HCT116 (cell line): ENCODE measurements around the gene LOXL1. TPM values are rescaled to one million over a fixed set of nuclear protein-coding genes. Genes with fewer than 3 reads are reported as not detected.

Experiments
- ATAC-seq: fragments of 200-7000 bp; cut with Tn5 transposase; 2 replicates; pipeline ENCODE4 v1.9.1; 2020; ENCODE audit warnings: mild to moderate bottlenecking, moderate library complexity
- BruUV-seq: library from RNA; stranded (reverse); fragments of 400-500 nt; replicated peaks from 2 replicates; lab custom pipeline; 2021; lab: Mats Ljungman, UMichigan
- CTCF ChIA-PET: fragments of 300-600 bp; sonication (Branson Sonifier 250); formaldehyde crosslinking; loops from one replicate; lab custom pipeline; 2021; ENCODE audit warnings: antibody characterized with exemption; lab: Charles Lee
- POLR2A ChIA-PET: fragments of 300-600, 350-600 bp; sonication (Branson Sonifier 250); formaldehyde crosslinking; loops from one replicate; lab custom pipeline; 2021; ENCODE audit warnings: antibody characterized with exemption; lab: Charles Lee
- RAD21 ChIA-PET, 2 experiments: fragments of 300-600 bp; sonication (Branson Sonifier 250); formaldehyde crosslinking; loops; one replicate each; lab custom pipeline; 2023; ENCODE audit warnings: low total read pairs in 2 of 2; ENCODE audit not compliant: uncharacterized antibody in 2 of 2, unreplicated experiment in 2 of 2, low non-redundant PET in 1 of 2; lab: Charles Lee
- DNase-seq: peaks from one replicate; pipeline ENCODE4 v3.0.0-alpha.2; 2010; ENCODE audit warnings: low read depth, low spot score
- H2AFZ ChIP-seq: fragments of 200-600 bp; shearing (Covaris generic), sonication (generic); 2 replicates; pipeline ENCODE4 v1.6.1; 2017; ENCODE audit warnings: low read depth, mixed run types, mixed read lengths, antibody characterized with exemption, low read length; ENCODE audit not compliant: poor library complexity, severe bottlenecking
- H3K27ac ChIP-seq: 2 replicates; pipeline ENCODE4 v1.5.1; 2012; ENCODE audit warnings: low read depth, low read length
- H3K27me3 ChIP-seq: fragments of 200-600 bp; sonication (generic); 2 replicates; pipeline ENCODE4 v1.6.1; 2016; ENCODE audit warnings: mixed run types, low read length, mixed read lengths; ENCODE audit not compliant: insufficient read depth
- H3K36me3 ChIP-seq, 2 experiments: fragments of 200-500 bp in 1 of 2; fragments of 200-600 bp in 1 of 2; sonication (Bioruptor generic) in 1 of 2; sonication (generic) in 1 of 2; 2 replicates each; pipeline versions ENCODE4 v1.5.1 to v1.6.1; 2014 to 2016; ENCODE audit warnings: low read length in 2 of 2, inconsistent platforms in 1 of 2, mixed read lengths in 1 of 2, mixed run types in 1 of 2; ENCODE audit not compliant: insufficient read depth in 2 of 2, control insufficient read depth in 1 of 2
- H3K4me1 ChIP-seq, 2 experiments: fragments of 200-600 bp in 1 of 2; sonication (generic) in 1 of 2; 2 replicates each; pipeline versions ENCODE4 v1.5.1 to v1.6.1; 2012 to 2017; ENCODE audit warnings: low read length in 2 of 2, inconsistent platforms in 1 of 2, mild to moderate bottlenecking in 1 of 2, mixed read lengths in 1 of 2, mixed run types in 1 of 2, moderate library complexity in 1 of 2; ENCODE audit not compliant: insufficient read depth in 2 of 2, control insufficient read depth in 1 of 2
- H3K4me2 ChIP-seq: fragments of 200-600 bp; sonication (generic); 2 replicates; pipeline ENCODE4 v1.6.1; 2017; ENCODE audit warnings: mixed run types, low read length, mixed read lengths
- H3K4me3 ChIP-seq, 2 experiments: fragments of 200-600 bp in 1 of 2; sonication (generic) in 1 of 2; replicated peaks in 1 of 2; 2 replicates each; pipeline ENCODE4 v1.5.1; 2011 to 2016; ENCODE audit warnings: low read length in 2 of 2, control low read depth in 1 of 2, low read depth in 1 of 2, mild to moderate bottlenecking in 1 of 2, mixed read lengths in 1 of 2, mixed run types in 1 of 2
- H3K79me2 ChIP-seq: fragments of 200-600 bp; sonication (generic); 2 replicates; pipeline ENCODE4 v1.6.1; 2017; ENCODE audit warnings: mild to moderate bottlenecking, mixed run types, low read length, moderate library complexity, mixed read lengths; ENCODE audit not compliant: insufficient read depth
- H3K9ac ChIP-seq: fragments of 200-600 bp; sonication (generic); 2 replicates; pipeline ENCODE4 v1.6.1; 2016; ENCODE audit warnings: low read length, mixed read lengths
- H3K9me2 ChIP-seq: fragments of 200-600 bp; sonication (generic), shearing (Covaris generic); 2 replicates; pipeline ENCODE4 v1.6.1; 2017; ENCODE audit warnings: mixed run types, mild to moderate bottlenecking, moderate library complexity; ENCODE audit not compliant: insufficient read depth
- H3K9me3 ChIP-seq, 2 experiments: fragments of 200-500 bp in 1 of 2; fragments of 200-600 bp in 1 of 2; sonication (Bioruptor generic) in 1 of 2; sonication (generic) in 1 of 2; 2 replicates each; pipeline ENCODE4 v1.6.1; 2014 to 2017; ENCODE audit warnings: low read length in 2 of 2, mixed read lengths in 2 of 2, inconsistent platforms in 1 of 2, low read depth in 1 of 2, mild to moderate bottlenecking in 1 of 2, mixed run types in 1 of 2, moderate library complexity in 1 of 2; ENCODE audit not compliant: control insufficient read depth in 1 of 2, insufficient read depth in 1 of 2
- H4K20me1 ChIP-seq: fragments of 200-600 bp; sonication (generic), shearing (Covaris generic); 2 replicates; pipeline ENCODE4 v1.6.1; 2017; ENCODE audit warnings: mixed run types, mild to moderate bottlenecking, moderate library complexity; ENCODE audit not compliant: insufficient read depth
- CBX3 ChIP-seq: IDR thresholded peaks from 2 replicates; pipeline ENCODE4 v1.6.1; 2012; ENCODE audit warnings: low read depth
- ELF1 ChIP-seq: IDR thresholded peaks from 2 replicates; pipeline ENCODE4 v1.6.1; 2012; ENCODE audit warnings: low read depth, borderline replicate concordance
- EZH2 ChIP-seq: fragments of 200-600 bp; sonication (generic); IDR thresholded peaks from 2 replicates; pipeline ENCODE4 v1.6.1; 2017; ENCODE audit warnings: antibody characterized with exemption, mixed run types
- FOSL1 ChIP-seq: IDR thresholded peaks from 2 replicates; pipeline ENCODE4 v1.6.1; 2012; ENCODE audit warnings: low read depth
- POLR2A ChIP-seq: IDR thresholded peaks from 2 replicates; pipeline ENCODE4 v1.7.0; 2011; ENCODE audit warnings: borderline replicate concordance; ENCODE audit not compliant: insufficient read depth, insufficient read length; ENCODE audit errors: extremely low read depth
- RAD21 ChIP-seq: IDR thresholded peaks from 2 replicates; pipeline ENCODE4 v1.6.1; 2012; ENCODE audit warnings: low read depth, mild to moderate bottlenecking
- SIN3A ChIP-seq: IDR thresholded peaks from 2 replicates; pipeline ENCODE4 v1.6.1; 2012; ENCODE audit warnings: low read depth
- SRF ChIP-seq: IDR thresholded peaks from 2 replicates; pipeline ENCODE4 v1.6.1; 2012; ENCODE audit warnings: low read depth
- TCF7L2 ChIP-seq: IDR thresholded peaks from 2 replicates; pipeline ENCODE4 v1.7.0; 2011; ENCODE audit warnings: borderline replicate concordance, inconsistent platforms; ENCODE audit not compliant: insufficient read depth, insufficient read length; ENCODE audit errors: extremely low read depth
- ZBTB33 ChIP-seq: IDR thresholded peaks from 2 replicates; pipeline ENCODE4 v1.6.1; 2011; ENCODE audit warnings: mild to moderate bottlenecking, low read length, moderate library complexity; ENCODE audit not compliant: insufficient replicate concordance; ENCODE audit errors: extremely low read depth
- intact Hi-C: fragments of 100-400 bp; cut with micrococcal nuclease; formaldehyde crosslinking; loops from 2 replicates; pipeline ENCODE4 v1.10.0; 2022
- total RNA-seq: library from RNA; stranded (reverse); gene quantifications from one replicate; pipeline ENCODE4 v1.2.1, GENCODE V29; 2021; ENCODE audit not compliant: unreplicated experiment
- TF ChIP-seq, protein P1 (sequence below), 3 experiments: fragments of 200-600 bp in 1 of 3; sonication (generic) in 1 of 3; IDR thresholded peaks in 2 of 3; conservative IDR thresholded peaks in 1 of 3; 2 replicates each; pipeline ENCODE4 v1.5.1; 2012 to 2017; ENCODE audit warnings: low read depth in 2 of 3, low read length in 2 of 3, antibody characterized with exemption in 1 of 3, borderline replicate concordance in 1 of 3, control low read depth in 1 of 3, mild to moderate bottlenecking in 1 of 3, mixed read lengths in 1 of 3, mixed run types in 1 of 3, moderate library complexity in 1 of 3; ENCODE audit not compliant: insufficient read depth in 1 of 3

LOXL1 gene
- total RNA-seq, 1 experiment from 2014 or later: 14.9 TPM

DNA sequence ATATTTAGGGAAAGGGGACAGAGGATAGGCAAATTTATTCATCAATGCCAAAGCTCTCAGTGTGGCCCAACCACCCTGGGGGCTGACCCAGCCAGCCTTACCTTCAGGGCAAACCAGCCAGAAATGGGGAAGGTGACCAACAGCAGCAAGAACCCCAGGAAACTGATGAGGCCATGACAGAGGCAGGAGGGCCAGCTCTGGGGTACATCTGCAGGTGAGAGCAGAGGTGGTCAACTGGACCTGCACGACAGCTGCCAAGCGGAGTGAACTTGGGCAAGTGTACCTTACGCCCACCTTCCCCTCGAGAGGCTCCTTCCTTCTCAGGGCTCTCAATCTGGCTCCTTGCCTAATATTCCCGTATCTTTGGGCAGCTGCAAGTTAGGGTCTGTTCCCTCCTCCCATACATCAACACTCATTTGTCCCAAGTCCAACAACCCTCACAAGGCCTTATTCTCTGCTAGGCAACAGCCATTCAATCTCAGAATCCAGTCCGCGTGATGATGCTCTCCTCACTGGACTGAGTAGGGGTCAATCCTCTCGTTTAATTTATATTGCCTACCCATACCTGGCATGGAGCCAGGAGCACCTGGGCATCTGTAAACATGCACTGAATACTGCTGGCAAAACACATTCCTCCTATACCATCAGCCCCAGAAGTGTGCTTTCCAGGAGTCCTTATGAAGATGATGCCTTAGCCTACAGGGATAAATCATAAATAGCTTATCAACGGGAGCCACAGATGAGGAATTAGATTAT, 64.2 kb downstream of the LOXL1 start:
- H4K20me1 ChIP-seq: no peaks in the 10 kb centered on the region
- no TSS peak for BruUV-seq
- no peak overlapping the region for H3K4me3 ChIP-seq
- ChIA-PET POLR2A (no interaction called here), RAD21 (no interaction called here), CTCF (interaction anchor here (0.9 kb wide), 1 partner anchor 18 kb away, joined by 4 read pairs; no protein-coding TSS in a partner anchor)
- no peak overlapping the region for H3K9ac ChIP-seq
- H3K27me3 ChIP-seq: no peaks in the 10 kb centered on the region
- no peaks in the 10 kb centered on the region for H3K36me3 ChIP-seq
- H3K27ac ChIP-seq: no peak overlapping the region
- TF ChIP-seq TCF7L2 (no peak), CBX3 (no peak), ZBTB33 (no peak), RAD21 (no peak), FOSL1 (no peak), ELF1 (no peak), POLR2A (no peak), SRF (no peak), SIN3A (no peak), EZH2 (no peak)
- TF ChIP-seq, protein P1, sequence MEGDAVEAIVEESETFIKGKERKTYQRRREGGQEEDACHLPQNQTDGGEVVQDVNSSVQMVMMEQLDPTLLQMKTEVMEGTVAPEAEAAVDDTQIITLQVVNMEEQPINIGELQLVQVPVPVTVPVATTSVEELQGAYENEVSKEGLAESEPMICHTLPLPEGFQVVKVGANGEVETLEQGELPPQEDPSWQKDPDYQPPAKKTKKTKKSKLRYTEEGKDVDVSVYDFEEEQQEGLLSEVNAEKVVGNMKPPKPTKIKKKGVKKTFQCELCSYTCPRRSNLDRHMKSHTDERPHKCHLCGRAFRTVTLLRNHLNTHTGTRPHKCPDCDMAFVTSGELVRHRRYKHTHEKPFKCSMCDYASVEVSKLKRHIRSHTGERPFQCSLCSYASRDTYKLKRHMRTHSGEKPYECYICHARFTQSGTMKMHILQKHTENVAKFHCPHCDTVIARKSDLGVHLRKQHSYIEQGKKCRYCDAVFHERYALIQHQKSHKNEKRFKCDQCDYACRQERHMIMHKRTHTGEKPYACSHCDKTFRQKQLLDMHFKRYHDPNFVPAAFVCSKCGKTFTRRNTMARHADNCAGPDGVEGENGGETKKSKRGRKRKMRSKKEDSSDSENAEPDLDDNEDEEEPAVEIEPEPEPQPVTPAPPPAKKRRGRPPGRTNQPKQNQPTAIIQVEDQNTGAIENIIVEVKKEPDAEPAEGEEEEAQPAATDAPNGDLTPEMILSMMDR (IDR thresholded peaks at IDR 0.05 in 2 of 3, conservative IDR thresholded peaks at IDR 0.05 in 1 of 3; ENCODE audit: borderline replicate concordance in 1 of 3, insufficient read depth in 1 of 3, low read depth in 2 of 3, low read length in 2 of 3): no peak
- no peaks in the 10 kb centered on the region for H3K9me3 ChIP-seq
- peaks cover 5% of the 10 kb centered on the region; the same call in 1 of the 2 replicates for H3K79me2 ChIP-seq
- H2AFZ ChIP-seq: no peak overlapping the region
- H3K4me2 ChIP-seq: peak overlapping the region; percentile 91; the same call in 1 of the 2 replicates
- intact Hi-C loops: no loop called here
- H3K9me2 ChIP-seq: no peaks in the 10 kb centered on the region
- DNase-seq: no peak
- H3K4me1 ChIP-seq: peaks cover 20 to 64% of the 10 kb centered on the region in 2 experiments
- no peak for ATAC-seq
